DOHH2 (cell line): ENCODE data around the gene SLC17A9.
"Not testable (repeated sequence)": the region's sequence is repeated elsewhere in the genome, so short reads cannot be mapped to it uniquely, and the experiment has no call there.

Experiments
- H3F3A ChIP-seq: fragments of 200-600 bp; sonication (generic), shearing (Covaris generic); 2 replicates; pipeline ENCODE4 v1.6.0; 2016; ENCODE audit warnings: antibody characterized with exemption, mild to moderate bottlenecking; ENCODE audit not compliant: control insufficient read depth, insufficient read depth
- H3K27ac ChIP-seq: fragments of 200-600 bp; sonication (generic); 2 replicates; pipeline ENCODE4 v1.5.1; 2014; ENCODE audit warnings: low read depth, mild to moderate bottlenecking, low read length, moderate library complexity
- H3K27me3 ChIP-seq: fragments of 200-600 bp; sonication (generic); 2 replicates; pipeline ENCODE4 v1.6.1; 2014; ENCODE audit warnings: mild to moderate bottlenecking, low read length, mixed read lengths; ENCODE audit not compliant: control insufficient read depth
- H3K36me3 ChIP-seq: fragments of 200-600 bp; sonication (generic); 2 replicates; pipeline ENCODE4 v1.6.1; 2014; ENCODE audit warnings: mild to moderate bottlenecking, low read length, moderate library complexity, mixed read lengths; ENCODE audit not compliant: control insufficient read depth
- H3K4me1 ChIP-seq: fragments of 200-600 bp; sonication (generic); 2 replicates; pipeline ENCODE4 v1.6.1; 2014; ENCODE audit warnings: mild to moderate bottlenecking, low read length, mixed read lengths; ENCODE audit not compliant: control insufficient read depth
- H3K4me2 ChIP-seq: fragments of 200-600 bp; sonication (generic); 2 replicates; pipeline ENCODE4 v1.6.0; 2014; ENCODE audit warnings: mild to moderate bottlenecking, low read length, moderate library complexity
- H3K4me3 ChIP-seq: fragments of 200-600 bp; sonication (generic); 2 replicates; pipeline ENCODE4 v1.5.1; 2014; ENCODE audit warnings: mild to moderate bottlenecking, low read length, mixed read lengths
- H3K79me2 ChIP-seq: fragments of 200-600 bp; sonication (generic); 2 replicates; pipeline ENCODE4 v1.6.1; 2014; ENCODE audit warnings: mild to moderate bottlenecking, low read length, mixed read lengths; ENCODE audit not compliant: control insufficient read depth
- H3K9me2 ChIP-seq: fragments of 200-600 bp; sonication (generic); replicated peaks from 2 replicates; pipeline ENCODE4 v1.6.1; 2014; ENCODE audit warnings: mild to moderate bottlenecking, low read length, mixed read lengths; ENCODE audit not compliant: control insufficient read depth
- H3K9me3 ChIP-seq: fragments of 200-600 bp; sonication (generic); 2 replicates; pipeline ENCODE4 v1.6.1; 2014; ENCODE audit warnings: antibody characterized with exemption, low read length, mixed read lengths; ENCODE audit not compliant: control insufficient read depth, insufficient read depth
- H4K20me1 ChIP-seq: fragments of 200-600 bp; sonication (generic); 2 replicates; pipeline ENCODE4 v1.6.0; 2014; ENCODE audit warnings: low read depth, mild to moderate bottlenecking, antibody characterized with exemption, low read length, moderate library complexity; ENCODE audit not compliant: control insufficient read depth, insufficient read depth
- CTCF ChIP-seq: fragments of 200-600 bp; sonication (generic); IDR thresholded peaks from one replicate; pipeline ENCODE4 v1.5.1; 2014; ENCODE audit warnings: antibody characterized with exemption, mild to moderate bottlenecking, low read depth, low read length; ENCODE audit not compliant: poor library complexity, severe bottlenecking
- EZH2phosphoT487 ChIP-seq: fragments of 200-600 bp; sonication (generic); IDR thresholded peaks from 2 replicates; pipeline ENCODE4 v1.6.1; 2017; ENCODE audit warnings: borderline replicate concordance, mild to moderate bottlenecking, antibody characterized with exemption, low read length, moderate library complexity, mixed read lengths

Gene SLC17A9

GRCh38 chr20:62958388-62959100 is 6.0 kb downstream of the SLC17A9 start:
- Histone ChIP-seq H3K4me3 (no peak overlapping the region), H3K79me2 (peaks cover 34% of the 10 kb centered on the region), H3K36me3 (peaks cover 74% of the 10 kb centered on the region), H3K9me2 (no peaks in the 10 kb centered on the region), H3K27me3 (no peaks in the 10 kb centered on the region), H3K9me3 (no peaks in the 10 kb centered on the region), H3K27ac (no peak overlapping the region), H3F3A (peaks cover 10% of the 10 kb centered on the region), H4K20me1 (peaks cover 9% of the 10 kb centered on the region; the same call in 1 of the 2 replicates), H3K4me2 (no peak overlapping the region), H3K4me1 (peaks cover 21% of the 10 kb centered on the region)
- TF ChIP-seq EZH2phosphoT487 (no peak), CTCF (no peak)

- Histone ChIP-seq H3K79me2 (peaks cover 34% of the 10 kb centered on the region), H3K4me2 (no peak overlapping the region), H3K27ac (no peak overlapping the region), H3K4me1 (peaks cover 15% of the 10 kb centered on the region), H3K36me3 (peaks cover 82% of the 10 kb centered on the region), H3K27me3 (no peaks in the 10 kb centered on the region), H3K9me2 (no peaks in the 10 kb centered on the region), H3K9me3 (no peaks in the 10 kb centered on the region), H3F3A (peaks cover 4% of the 10 kb centered on the region; the same call in 1 of the 2 replicates), H3K4me3 (no peak overlapping the region), H4K20me1 (peaks cover 9% of the 10 kb centered on the region; the same call in 1 of the 2 replicates)
- TF ChIP-seq EZH2phosphoT487: no peak
- no peak for TF ChIP-seq CTCF
Observed at GRCh38 chr20:62959101-62959971, 6.8 kb downstream of the SLC17A9 start.

GRCh38 chr20:62959998-62960436 is 7.5 kb downstream of the SLC17A9 start:
- Histone ChIP-seq H3K36me3 (peaks cover 85% of the 10 kb centered on the region), H3K79me2 (peaks cover 28% of the 10 kb centered on the region), H3K4me2 (no peak overlapping the region), H3K27ac (no peak overlapping the region), H3K9me2 (no peaks in the 10 kb centered on the region), H3K27me3 (no peaks in the 10 kb centered on the region), H4K20me1 (peaks cover 5% of the 10 kb centered on the region; the same call in 1 of the 2 replicates), H3K9me3 (no peaks in the 10 kb centered on the region), H3F3A (no peaks in the 10 kb centered on the region), H3K4me1 (peaks cover 8% of the 10 kb centered on the region), H3K4me3 (no peak overlapping the region)
- no peak for TF ChIP-seq CTCF
- TF ChIP-seq EZH2phosphoT487: no peak

- Histone ChIP-seq H3K79me2 (peaks cover 21% of the 10 kb centered on the region), H3K36me3 (peaks cover 86% of the 10 kb centered on the region)
- not testable (repeated sequence) for H3K4me1 ChIP-seq, H3K27ac ChIP-seq, H3K9me2 ChIP-seq, H3K4me2 ChIP-seq, H3K9me3 ChIP-seq, H4K20me1 ChIP-seq, H3F3A ChIP-seq, H3K27me3 ChIP-seq, H3K4me3 ChIP-seq
Observed at GRCh38 chr20:62960446-62961309, 8.2 kb downstream of the SLC17A9 start.
